C4-2B (cell line): ENCODE results near the gene CYP19A1.

ENCODE experiments used
- H3K27ac ChIP-seq: fragments of 450-650 bp; 2 replicates; pipeline ENCODE4 v1.5.1; 2017
- ZFX ChIP-seq: fragments of 450-650 bp; IDR thresholded peaks from 2 replicates; pipeline ENCODE4 v1.6.1; 2017
- TF ChIP-seq, protein P1 (sequence below): fragments of 450-650 bp; conservative IDR thresholded peaks from 2 replicates; pipeline ENCODE4 v1.5.1; 2017; ENCODE audit warnings: mild to moderate bottlenecking

Gene CYP19A1

DNA sequence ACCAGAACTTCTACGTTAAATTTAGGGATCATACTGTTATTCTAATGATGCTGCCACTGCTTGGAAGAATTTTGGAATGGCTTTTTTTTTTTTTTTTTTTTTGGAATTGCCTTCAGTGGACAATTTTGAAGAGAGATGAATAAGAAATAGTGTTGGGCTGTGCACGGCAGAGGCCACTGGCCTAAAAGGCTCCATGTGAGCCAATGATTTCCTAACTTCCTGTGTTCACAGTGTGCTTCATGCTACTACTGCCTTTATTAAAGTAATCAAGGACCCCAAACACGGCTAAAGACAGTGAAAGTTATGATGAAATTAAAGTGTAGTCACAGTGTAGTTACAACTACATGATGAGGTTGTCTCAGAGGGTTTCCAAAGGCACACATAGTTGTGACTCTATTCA lies 142.9 kb downstream of the CYP19A1 start:
- no peak overlapping the region for H3K27ac ChIP-seq
- TF ChIP-seq ZFX: no peak

DNA sequence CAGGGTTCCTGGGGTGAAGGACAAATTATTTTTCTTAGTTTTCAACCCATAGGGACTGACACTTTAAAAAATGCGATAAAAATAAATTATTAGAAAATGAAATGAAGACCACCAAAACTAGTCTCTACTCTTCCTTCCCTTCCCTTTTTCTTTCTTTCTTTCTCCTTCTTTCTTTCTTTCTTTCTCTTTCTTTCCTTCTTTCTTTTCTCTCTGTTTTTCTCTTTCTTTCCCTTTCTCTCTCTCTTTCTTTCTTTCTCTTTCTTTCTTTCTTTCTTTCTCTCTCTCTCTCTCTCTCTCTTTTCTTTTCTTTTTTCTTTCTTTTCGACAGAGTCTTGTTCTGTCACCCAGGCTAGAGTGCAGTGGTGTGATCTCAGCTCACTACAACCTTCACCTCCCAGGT lies 144.4 kb downstream of the CYP19A1 start:
- no peak overlapping the region for H3K27ac ChIP-seq
- no peak for TF ChIP-seq ZFX
- TF ChIP-seq, protein P1, sequence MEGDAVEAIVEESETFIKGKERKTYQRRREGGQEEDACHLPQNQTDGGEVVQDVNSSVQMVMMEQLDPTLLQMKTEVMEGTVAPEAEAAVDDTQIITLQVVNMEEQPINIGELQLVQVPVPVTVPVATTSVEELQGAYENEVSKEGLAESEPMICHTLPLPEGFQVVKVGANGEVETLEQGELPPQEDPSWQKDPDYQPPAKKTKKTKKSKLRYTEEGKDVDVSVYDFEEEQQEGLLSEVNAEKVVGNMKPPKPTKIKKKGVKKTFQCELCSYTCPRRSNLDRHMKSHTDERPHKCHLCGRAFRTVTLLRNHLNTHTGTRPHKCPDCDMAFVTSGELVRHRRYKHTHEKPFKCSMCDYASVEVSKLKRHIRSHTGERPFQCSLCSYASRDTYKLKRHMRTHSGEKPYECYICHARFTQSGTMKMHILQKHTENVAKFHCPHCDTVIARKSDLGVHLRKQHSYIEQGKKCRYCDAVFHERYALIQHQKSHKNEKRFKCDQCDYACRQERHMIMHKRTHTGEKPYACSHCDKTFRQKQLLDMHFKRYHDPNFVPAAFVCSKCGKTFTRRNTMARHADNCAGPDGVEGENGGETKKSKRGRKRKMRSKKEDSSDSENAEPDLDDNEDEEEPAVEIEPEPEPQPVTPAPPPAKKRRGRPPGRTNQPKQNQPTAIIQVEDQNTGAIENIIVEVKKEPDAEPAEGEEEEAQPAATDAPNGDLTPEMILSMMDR: no peak

DNA sequence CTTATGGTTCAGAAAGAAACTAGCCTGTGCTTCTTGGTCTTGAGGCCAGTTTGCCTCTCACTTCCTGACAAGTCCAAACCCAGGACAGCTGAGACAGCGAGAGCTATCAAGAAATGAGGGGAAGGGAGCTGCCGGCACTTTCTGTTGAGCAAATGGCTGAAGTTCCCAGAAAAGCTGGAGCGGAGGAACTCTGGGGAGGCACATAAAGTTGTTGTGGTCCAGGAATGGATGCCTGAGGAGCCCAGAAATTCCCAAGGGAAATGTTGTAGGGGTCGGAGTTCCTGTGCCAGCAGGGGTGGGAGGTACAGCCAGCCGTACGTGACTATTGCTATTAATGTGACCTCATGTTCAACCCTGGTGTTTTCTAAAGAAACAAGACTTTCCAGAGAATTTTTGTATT lies 144.9 kb downstream of the CYP19A1 start:
- no peak overlapping the region for H3K27ac ChIP-seq
- TF ChIP-seq ZFX: no peak
- TF ChIP-seq, protein P1: no peak

DNA sequence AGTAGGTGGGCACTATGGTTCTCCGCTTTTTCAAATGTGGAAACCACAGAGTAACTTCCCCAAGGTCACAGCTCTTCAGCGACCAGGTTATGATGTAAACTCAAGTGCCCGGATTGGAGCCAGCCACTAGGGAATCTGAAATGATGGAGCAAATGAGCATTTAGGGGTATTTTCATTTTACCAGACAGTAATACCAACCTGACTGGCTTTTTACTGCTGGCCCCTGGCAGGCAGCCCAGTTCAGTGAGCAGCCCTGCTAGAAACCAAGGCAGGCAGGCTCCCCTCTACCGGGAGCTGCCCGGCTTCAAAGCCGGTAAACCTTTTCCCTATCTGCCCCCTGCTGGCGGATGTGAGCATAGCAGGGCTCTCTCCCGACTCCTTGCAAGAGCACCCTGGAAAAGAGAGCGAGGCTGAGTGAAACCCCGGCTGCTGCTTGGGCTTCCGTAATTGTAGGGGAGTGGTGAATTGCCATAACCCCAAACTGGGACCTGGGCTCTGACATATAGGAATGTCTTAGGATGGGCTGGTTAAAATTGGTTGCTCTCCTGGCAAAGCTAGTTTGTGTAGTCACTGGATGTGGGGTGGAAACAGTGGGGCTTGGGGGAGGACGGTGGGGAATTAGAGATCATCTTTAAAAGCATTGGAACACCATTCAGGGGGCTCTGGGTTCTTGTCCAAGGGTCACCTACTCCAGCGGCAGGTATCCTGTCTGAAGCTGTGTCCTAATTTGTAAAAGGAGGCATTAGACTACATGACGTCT lies 145.7 kb downstream of the CYP19A1 start:
- no peak for TF ChIP-seq ZFX
- TF ChIP-seq, protein P1: peak; percentile 96
- no peak overlapping the region for H3K27ac ChIP-seq

DNA sequence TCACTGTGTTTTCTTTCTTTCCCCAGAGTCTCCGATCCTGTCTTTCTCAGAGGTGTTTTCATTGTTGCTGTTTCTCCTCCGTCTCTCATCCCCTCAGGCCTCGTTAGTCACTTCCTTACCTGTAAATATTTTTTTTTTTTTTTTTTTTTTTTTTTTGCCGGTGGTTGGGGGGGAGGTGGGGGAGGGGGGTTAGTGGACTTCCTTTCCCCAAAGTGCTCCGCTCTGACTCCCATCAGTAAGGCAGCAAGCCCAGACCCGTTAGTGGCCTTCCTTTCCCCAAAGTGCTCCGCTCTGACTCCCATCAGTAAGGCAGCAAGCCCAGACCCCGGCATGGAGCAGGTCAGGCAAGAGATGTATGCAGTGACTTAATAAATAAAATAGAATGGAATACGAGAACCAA lies 146.6 kb downstream of the CYP19A1 start:
- TF ChIP-seq, protein P1: no peak
- TF ChIP-seq ZFX: no peak

DNA sequence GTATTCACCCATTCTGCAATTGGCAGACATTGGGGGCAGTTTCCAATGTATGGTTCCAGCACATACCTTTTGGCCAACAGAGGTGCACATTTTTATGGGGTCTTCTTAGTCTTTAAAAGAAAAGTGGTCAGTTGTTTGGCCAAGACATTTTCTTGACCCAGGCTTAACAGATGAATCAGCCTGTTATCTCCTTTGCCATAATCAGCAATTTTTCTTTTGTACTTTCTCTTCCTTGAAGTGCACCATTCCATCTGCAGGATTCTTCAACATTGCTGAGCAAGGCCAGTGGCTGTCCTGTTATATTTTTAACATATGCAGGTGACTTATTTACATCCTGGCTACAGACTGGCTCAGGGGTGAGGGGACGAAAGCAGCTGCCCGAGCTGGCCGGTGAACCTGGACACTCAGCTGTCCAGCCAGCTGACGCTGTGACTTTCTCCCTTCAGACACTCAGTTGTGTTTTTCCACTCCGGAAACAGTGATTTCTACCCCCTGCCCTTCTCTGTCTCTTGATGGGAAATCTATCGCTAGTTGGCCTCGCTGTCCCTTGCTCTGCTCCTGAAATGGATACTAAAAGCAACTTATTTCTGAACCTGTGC lies 147.2 kb downstream of the CYP19A1 start:
- no peak overlapping the region for H3K27ac ChIP-seq
- no peak for TF ChIP-seq ZFX
- TF ChIP-seq, protein P1: no peak

More for the DNA sequence above, 146.6 kb downstream of the CYP19A1 start:
- H3K27ac ChIP-seq: no peak overlapping the region

DNA sequence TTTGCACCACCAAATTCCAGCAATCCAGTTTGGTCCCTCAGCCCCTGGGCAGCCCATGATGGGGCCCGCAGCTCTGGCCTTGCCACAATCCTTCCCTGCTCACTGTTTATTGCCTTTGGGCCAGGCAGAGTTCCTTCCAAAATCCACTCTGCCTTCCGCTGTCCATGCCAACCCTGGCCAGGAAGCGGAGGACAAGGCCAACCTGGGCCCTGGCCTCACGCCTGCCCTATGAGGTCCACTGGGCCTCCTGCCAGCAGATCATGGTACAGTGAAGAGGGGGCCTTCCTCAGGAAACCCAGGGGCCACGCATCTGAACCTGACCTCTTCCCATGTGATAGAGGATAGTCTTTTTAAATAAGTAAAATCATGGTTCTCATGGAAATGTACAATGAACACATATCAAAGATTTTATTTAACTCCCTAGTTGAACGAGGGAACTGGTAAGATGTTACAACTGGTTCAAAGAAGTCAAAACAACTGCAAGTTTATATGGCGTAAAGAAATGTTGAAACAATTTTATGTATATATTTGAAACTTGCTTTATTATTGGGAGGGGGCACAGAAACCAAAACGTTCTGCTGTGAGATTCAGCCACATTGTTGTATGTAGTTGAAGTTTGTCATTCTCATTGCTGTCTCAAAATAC lies 147.8 kb downstream of the CYP19A1 start:
- TF ChIP-seq ZFX: no peak
- TF ChIP-seq, protein P1: no peak
- no peak overlapping the region for H3K27ac ChIP-seq
